Subcutaneous abdominal adipose tissue (tissue), 5 donors: Measurements from ENCODE around the gene IFI27L2.

Source experiments
- H3K27ac ChIP-seq: one replicate; pipeline ENCODE4 v1.7.0; 2013; ENCODE audit warnings: low read depth, mild to moderate bottlenecking, inconsistent platforms, low read length, moderate library complexity
- H3K27me3 ChIP-seq, 5 donors: one replicate each; pipeline ENCODE4 v1.7.0; 2013; ENCODE audit warnings: low read length in 5 of 5, inconsistent platforms in 1 of 5; ENCODE audit not compliant: control insufficient read depth in 5 of 5, insufficient read depth in 4 of 5
- H3K36me3 ChIP-seq, 5 donors: one replicate each; pipeline ENCODE4 v1.7.0; 2013; ENCODE audit warnings: low read length in 5 of 5; ENCODE audit not compliant: control insufficient read depth in 5 of 5, insufficient read depth in 5 of 5
- H3K4me1 ChIP-seq, 5 donors: one replicate each; pipeline ENCODE4 v1.7.0; 2013; ENCODE audit warnings: low read length in 5 of 5, mild to moderate bottlenecking in 3 of 5, moderate library complexity in 1 of 5; ENCODE audit not compliant: control insufficient read depth in 5 of 5, insufficient read depth in 5 of 5
- H3K4me3 ChIP-seq, 5 donors: one replicate each; pipeline ENCODE4 v1.7.0; 2013; ENCODE audit warnings: low read length in 5 of 5, low read depth in 1 of 5
- H3K9ac ChIP-seq, 5 donors: one replicate each; pipeline ENCODE4 v1.7.0; 2013; ENCODE audit warnings: low read length in 5 of 5, mild to moderate bottlenecking in 4 of 5, moderate library complexity in 3 of 5
- H3K9me3 ChIP-seq, 5 donors: one replicate each; pipeline ENCODE4 v1.7.0; 2013; ENCODE audit warnings: low read length in 5 of 5; ENCODE audit not compliant: control insufficient read depth in 5 of 5
- donor health status: healthy.
- donor health status: healthy.
- donor health status: healthy.
- donor health status: healthy.
- donor health status: healthy.

IFI27L2 gene

GRCh38 chr14:94126419-94126677 is 3.1 kb downstream of the IFI27L2 start:
- no peak overlapping the region for H3K9ac ChIP-seq
- H3K27ac ChIP-seq: no peak overlapping the region
- H3K4me3 ChIP-seq: no peak overlapping the region
- H3K4me1 ChIP-seq: peaks cover 2 to 21% (median 16%) of the 10 kb centered on the region in 5 donors
- H3K36me3 ChIP-seq: peaks cover 0 to 11% (median 3%) of the 10 kb centered on the region in 5 donors
- H3K9me3 ChIP-seq: no peaks in the 10 kb centered on the region
- H3K27me3 ChIP-seq: no peaks in the 10 kb centered on the region

GRCh38 chr14:94125659-94126418 is 3.6 kb downstream of the IFI27L2 start:
- H3K36me3 ChIP-seq: peaks cover 0 to 11% (median 3%) of the 10 kb centered on the region in 5 donors
- H3K4me3 ChIP-seq: no peak overlapping the region
- H3K27me3 ChIP-seq: no peaks in the 10 kb centered on the region
- H3K27ac ChIP-seq: no peak overlapping the region
- H3K9me3 ChIP-seq: peaks cover under 1 to 5% (median 2%) of the 10 kb centered on the region in 5 donors
- no peak overlapping the region for H3K9ac ChIP-seq
- peaks cover 2 to 21% (median 16%) of the 10 kb centered on the region in 5 donors for H3K4me1 ChIP-seq

GRCh38 chr14:94124582-94125377 is 4.6 kb downstream of the IFI27L2 start:
- H3K9ac ChIP-seq: no peak overlapping the region
- H3K9me3 ChIP-seq: peaks cover 3 to 15% (median 12%) of the 10 kb centered on the region in 5 donors
- H3K27ac ChIP-seq: no peak overlapping the region
- no peaks in the 10 kb centered on the region for H3K27me3 ChIP-seq
- H3K4me1 ChIP-seq: peaks cover 2 to 15% (median 10%) of the 10 kb centered on the region in 5 donors
- no peak overlapping the region for H3K4me3 ChIP-seq
- H3K36me3 ChIP-seq: peaks cover 0 to 11% (median 3%) of the 10 kb centered on the region in 5 donors

- H3K9me3 ChIP-seq: peaks cover 3 to 23% (median 20%) of the 10 kb centered on the region in 5 donors
- no peaks in the 10 kb centered on the region for H3K27me3 ChIP-seq
- H3K4me1 ChIP-seq: peaks cover under 1 to 7% (median 2%) of the 10 kb centered on the region in 5 donors
- H3K27ac ChIP-seq: no peak overlapping the region
- H3K9ac ChIP-seq: no peak overlapping the region
- H3K4me3 ChIP-seq: no peak overlapping the region
- H3K36me3 ChIP-seq: peaks cover 0 to 11% (median 3%) of the 10 kb centered on the region in 5 donors
These were observed 5.5 kb downstream of the IFI27L2 start for GRCh38 chr14:94123868-94124267.

- no peak overlapping the region for H3K4me3 ChIP-seq
- H3K9ac ChIP-seq: no peak overlapping the region
- H3K4me1 ChIP-seq: peaks cover 0 to under 1% (median 0%) of the 10 kb centered on the region in 5 donors
- no peaks in the 10 kb centered on the region for H3K27me3 ChIP-seq
- H3K27ac ChIP-seq: no peak overlapping the region
- peaks cover 0 to 11% (median 3%) of the 10 kb centered on the region in 5 donors for H3K36me3 ChIP-seq
- H3K9me3 ChIP-seq: peaks cover 3 to 23% (median 20%) of the 10 kb centered on the region in 5 donors
These were observed 6.1 kb downstream of the IFI27L2 start for GRCh38 chr14:94123296-94123695.

- peaks cover 0 to 9% (median 3%) of the 10 kb centered on the region in 5 donors for H3K36me3 ChIP-seq
- H3K27me3 ChIP-seq: no peaks in the 10 kb centered on the region
- H3K9me3 ChIP-seq: peaks cover 3 to 23% (median 20%) of the 10 kb centered on the region in 5 donors
- no peaks in the 10 kb centered on the region for H3K4me1 ChIP-seq
- no peak overlapping the region for H3K27ac ChIP-seq
- H3K9ac ChIP-seq: no peak overlapping the region
- no peak overlapping the region for H3K4me3 ChIP-seq
These were observed 7.0 kb downstream of the IFI27L2 start for GRCh38 chr14:94122438-94122837.

- H3K27me3 ChIP-seq: no peaks in the 10 kb centered on the region
- no peak overlapping the region for H3K9ac ChIP-seq
- no peak overlapping the region for H3K4me3 ChIP-seq
- peaks cover 3 to 23% (median 20%) of the 10 kb centered on the region in 5 donors for H3K9me3 ChIP-seq
- H3K36me3 ChIP-seq: peaks cover 0 to 6% (median 0%) of the 10 kb centered on the region in 5 donors
- no peaks in the 10 kb centered on the region for H3K4me1 ChIP-seq
- no peak overlapping the region for H3K27ac ChIP-seq
These were observed 7.9 kb downstream of the IFI27L2 start for GRCh38 chr14:94121485-94121884.

- H3K9me3 ChIP-seq: peaks cover 3 to 23% (median 20%) of the 10 kb centered on the region in 5 donors
- H3K9ac ChIP-seq: no peak overlapping the region
- H3K27me3 ChIP-seq: no peaks in the 10 kb centered on the region
These were observed 8.6 kb downstream of the IFI27L2 start for GRCh38 chr14:94120667-94121340.

GRCh38 chr14:94119071-94119470 is 10.3 kb downstream of the IFI27L2 start:
- Histone ChIP-seq H3K4me3 (no peak overlapping the region), H3K9me3 (peaks cover 3 to 23% (median 20%) of the 10 kb centered on the region in 5 donors), H3K27ac (no peak overlapping the region), H3K9ac (no peak overlapping the region), H3K36me3 (peaks cover 0 to 9% (median 6%) of the 10 kb centered on the region in 5 donors), H3K27me3 (no peaks in the 10 kb centered on the region), H3K4me1 (peaks cover 6 to 15% (median 13%) of the 10 kb centered on the region in 5 donors)

More at GRCh38 chr14:94120667-94121340, 8.6 kb downstream of the IFI27L2 start:
- peaks cover 0 to 12% (median 6%) of the 10 kb centered on the region in 5 donors for H3K36me3 ChIP-seq
- no peak overlapping the region for H3K4me3 ChIP-seq
- no peak overlapping the region for H3K27ac ChIP-seq
- H3K4me1 ChIP-seq: no peaks in the 10 kb centered on the region
